WTC11 (cell line): ENCODE results near the gene ARHGAP20. TPM values are rescaled to one million over a fixed set of nuclear protein-coding genes. Genes with fewer than 3 reads are reported as not detected.

ENCODE experiments used
- ATAC-seq: fragments of 200-7000 bp; cut with Tn5 transposase; 2 replicates; pipeline ENCODE4 v1.10.0; 2021; ENCODE audit warnings: mild to moderate bottlenecking, moderate library complexity
- CTCF ChIA-PET: fragments of 300-600 bp; sonication (Branson Sonifier 250); formaldehyde crosslinking; loops from one replicate; lab custom pipeline; 2021; ENCODE audit warnings: antibody characterized with exemption; lab: Charles Lee
- POLR2A ChIA-PET: fragments of 350-600 bp; sonication (Branson Sonifier 250); formaldehyde crosslinking; loops from one replicate; lab custom pipeline; 2021; ENCODE audit warnings: antibody characterized with exemption; lab: Charles Lee
- DNase-seq: peaks from one replicate; pipeline ENCODE4 v3.0.0; 2021; ENCODE audit warnings: low spot score
- H3K27ac Mint-ChIP-seq: 2 replicates; pipeline ENCODE4 v1.8.0; 2021; ENCODE audit warnings: mixed read lengths
- H3K27me3 Mint-ChIP-seq: 2 replicates; pipeline ENCODE4 v1.8.0; 2021; ENCODE audit warnings: low read depth, mild to moderate bottlenecking, moderate library complexity, mixed read lengths
- H3K36me3 Mint-ChIP-seq: 2 replicates; pipeline ENCODE4 v1.8.0; 2021; ENCODE audit warnings: mixed read lengths
- H3K4me1 Mint-ChIP-seq: 2 replicates; pipeline ENCODE4 v1.8.0; 2022; ENCODE audit warnings: mixed read lengths
- H3K4me3 Mint-ChIP-seq: 2 replicates; pipeline ENCODE4 v1.8.0; 2021; ENCODE audit warnings: mild to moderate bottlenecking, moderate library complexity, mixed read lengths
- H3K9me3 Mint-ChIP-seq: 2 replicates; pipeline ENCODE4 v1.8.0; 2021; ENCODE audit warnings: mixed read lengths
- CREB1 ChIP-seq: sonication (generic); formaldehyde crosslinking; IDR thresholded peaks from 2 replicates; pipeline ENCODE4 v1.8.0; 2023; ENCODE audit warnings: mild to moderate bottlenecking, missing genetic modification reagents
- EMX1 ChIP-seq: fragments of 250-450 bp; sonication (Bioruptor Pico); IDR thresholded peaks from 2 replicates; pipeline ENCODE4 v1.8.0; 2021; ENCODE audit warnings: mild to moderate bottlenecking
- FOXP1 ChIP-seq: sonication (generic); formaldehyde crosslinking; IDR thresholded peaks from 2 replicates; pipeline ENCODE4 v1.8.0; 2022; ENCODE audit warnings: missing genetic modification reagents, mild to moderate bottlenecking, moderate library complexity, borderline replicate concordance
- GRHL2 ChIP-seq: fragments of 250-450 bp; sonication (Bioruptor Pico); IDR thresholded peaks from 2 replicates; pipeline ENCODE4 v1.8.0; 2022; ENCODE audit warnings: mild to moderate bottlenecking, moderate library complexity; ENCODE audit not compliant: insufficient replicate concordance, severe bottlenecking
- HMGA2 ChIP-seq: fragments of 250-450 bp; sonication (Bioruptor Pico); IDR thresholded peaks from 2 replicates; pipeline ENCODE4 v1.4.0; 2021; ENCODE audit warnings: mild to moderate bottlenecking, moderate library complexity
- JAZF1 ChIP-seq: fragments of 250-450 bp; sonication (Bioruptor Pico); IDR thresholded peaks from 2 replicates; pipeline ENCODE4 v1.9.0; 2021; ENCODE audit warnings: moderate library complexity, mild to moderate bottlenecking, inconsistent platforms
- JUN ChIP-seq: sonication (generic); formaldehyde crosslinking; IDR thresholded peaks from 2 replicates; pipeline ENCODE4 v1.8.0; 2023; ENCODE audit warnings: mild to moderate bottlenecking, missing genetic modification reagents
- SOX15 ChIP-seq: fragments of 250-450 bp; sonication (Bioruptor Pico); IDR thresholded peaks from 2 replicates; pipeline ENCODE4 v1.9.0; 2021; ENCODE audit warnings: mild to moderate bottlenecking
- ZBTB21 ChIP-seq: sonication (generic); formaldehyde crosslinking; IDR thresholded peaks from 2 replicates; pipeline ENCODE4 v1.8.1; 2023; ENCODE audit warnings: mild to moderate bottlenecking, missing genetic modification reagents, borderline replicate concordance
- ZNF317 ChIP-seq: sonication (generic); formaldehyde crosslinking; IDR thresholded peaks from 2 replicates; pipeline ENCODE4 v1.8.1; 2023; ENCODE audit warnings: low read depth, mild to moderate bottlenecking, moderate library complexity, missing genetic modification reagents, borderline replicate concordance
- ZNF423 ChIP-seq: fragments of 250-450 bp; sonication (Bioruptor Pico); IDR thresholded peaks from 2 replicates; pipeline ENCODE4 v2.1.2; 2022; ENCODE audit warnings: mild to moderate bottlenecking, moderate library complexity
- ZNF671 ChIP-seq: fragments of 250-450 bp; sonication (Bioruptor Pico); IDR thresholded peaks from 2 replicates; pipeline ENCODE4 v1.8.0; 2021; ENCODE audit warnings: mild to moderate bottlenecking
- total RNA-seq: library from RNA; stranded (reverse); gene quantifications from 3 replicates; pipeline ENCODE4 v1.2.3, GENCODE V29; 2021
- TF ChIP-seq, protein P1 (sequence below): sonication (generic); formaldehyde crosslinking; IDR thresholded peaks from 2 replicates; pipeline ENCODE4 v1.8.1; 2023; ENCODE audit warnings: mild to moderate bottlenecking, moderate library complexity, missing genetic modification reagents
- TF ChIP-seq, protein P2 (sequence below): sonication (generic); formaldehyde crosslinking; IDR thresholded peaks from 2 replicates; pipeline ENCODE4 v1.8.0; 2022; ENCODE audit warnings: missing genetic modification reagents
- TF ChIP-seq, protein P3 (sequence below): sonication (generic); formaldehyde crosslinking; IDR thresholded peaks from 2 replicates; pipeline ENCODE4 v1.8.1; 2023; ENCODE audit warnings: mild to moderate bottlenecking, missing genetic modification reagents, borderline replicate concordance
- TF ChIP-seq, protein P4 (sequence below): fragments of 250-450 bp; sonication (Bioruptor Pico); conservative IDR thresholded peaks from 2 replicates; pipeline ENCODE4 v1.9.0; 2021; ENCODE audit warnings: mild to moderate bottlenecking
- TF ChIP-seq, protein P5 (sequence below): sonication (generic); formaldehyde crosslinking; IDR thresholded peaks from 2 replicates; pipeline ENCODE4 v1.8.0; 2022; ENCODE audit warnings: mild to moderate bottlenecking, missing genetic modification reagents

ARHGAP20 gene
- total RNA-seq, 1 experiment from 2014 or later, result 0.15 TPM

DNA sequence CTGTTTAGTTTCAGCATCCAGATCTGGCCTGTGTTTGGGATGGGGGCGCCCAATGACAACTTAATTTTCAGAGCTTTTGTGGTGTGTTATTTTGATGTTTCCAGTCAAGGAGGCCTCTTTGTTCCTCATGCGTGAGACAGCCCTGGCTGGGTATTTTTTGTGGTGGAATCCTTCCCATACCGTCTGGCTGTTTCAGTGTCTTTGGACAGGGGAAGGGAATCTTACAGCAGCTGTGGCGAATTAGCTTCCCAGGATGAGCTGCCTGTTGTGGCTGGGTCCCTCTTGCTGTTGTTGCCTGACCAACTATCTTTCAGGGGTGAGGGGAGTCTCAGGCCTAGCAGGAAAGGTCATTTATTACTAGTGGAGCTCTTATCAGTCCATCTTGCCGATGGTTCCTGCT is 138.8 kb downstream of the ARHGAP20 start:
- ATAC-seq (no peak), DNase-seq (no peak)
- ChIA-PET POLR2A (no interaction called here), CTCF (interaction anchor here (1.1 kb wide), 1 partner anchor 95 kb away, joined by 3 read pairs; no protein-coding TSS in a partner anchor)
- no peaks in the 10 kb centered on the region for H3K9me3 Mint-ChIP-seq
- H3K4me1 Mint-ChIP-seq, result peaks cover 4% of the 10 kb centered on the region
- H3K27ac Mint-ChIP-seq, result no peak overlapping the region
- H3K4me3 Mint-ChIP-seq, result no peak overlapping the region
- no peaks in the 10 kb centered on the region for H3K27me3 Mint-ChIP-seq
- no peaks in the 10 kb centered on the region for H3K36me3 Mint-ChIP-seq
- TF ChIP-seq ZNF671 (CRISPR knock-in tag), result no peak
- TF ChIP-seq ZNF423 (CRISPR knock-in tag), result no peak
- TF ChIP-seq, protein P1, sequence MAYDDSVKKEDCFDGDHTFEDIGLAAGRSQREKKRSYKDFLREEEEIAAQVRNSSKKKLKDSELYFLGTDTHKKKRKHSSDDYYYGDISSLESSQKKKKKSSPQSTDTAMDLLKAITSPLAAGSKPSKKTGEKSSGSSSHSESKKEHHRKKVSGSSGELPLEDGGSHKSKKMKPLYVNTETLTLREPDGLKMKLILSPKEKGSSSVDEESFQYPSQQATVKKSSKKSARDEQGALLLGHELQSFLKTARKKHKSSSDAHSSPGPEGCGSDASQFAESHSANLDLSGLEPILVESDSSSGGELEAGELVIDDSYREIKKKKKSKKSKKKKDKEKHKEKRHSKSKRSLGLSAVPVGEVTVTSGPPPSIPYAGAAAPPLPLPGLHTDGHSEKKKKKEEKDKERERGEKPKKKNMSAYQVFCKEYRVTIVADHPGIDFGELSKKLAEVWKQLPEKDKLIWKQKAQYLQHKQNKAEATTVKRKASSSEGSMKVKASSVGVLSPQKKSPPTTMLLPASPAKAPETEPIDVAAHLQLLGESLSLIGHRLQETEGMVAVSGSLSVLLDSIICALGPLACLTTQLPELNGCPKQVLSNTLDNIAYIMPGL, result no peak
- no peak for TF ChIP-seq EMX1 (CRISPR knock-in tag)

DNA sequence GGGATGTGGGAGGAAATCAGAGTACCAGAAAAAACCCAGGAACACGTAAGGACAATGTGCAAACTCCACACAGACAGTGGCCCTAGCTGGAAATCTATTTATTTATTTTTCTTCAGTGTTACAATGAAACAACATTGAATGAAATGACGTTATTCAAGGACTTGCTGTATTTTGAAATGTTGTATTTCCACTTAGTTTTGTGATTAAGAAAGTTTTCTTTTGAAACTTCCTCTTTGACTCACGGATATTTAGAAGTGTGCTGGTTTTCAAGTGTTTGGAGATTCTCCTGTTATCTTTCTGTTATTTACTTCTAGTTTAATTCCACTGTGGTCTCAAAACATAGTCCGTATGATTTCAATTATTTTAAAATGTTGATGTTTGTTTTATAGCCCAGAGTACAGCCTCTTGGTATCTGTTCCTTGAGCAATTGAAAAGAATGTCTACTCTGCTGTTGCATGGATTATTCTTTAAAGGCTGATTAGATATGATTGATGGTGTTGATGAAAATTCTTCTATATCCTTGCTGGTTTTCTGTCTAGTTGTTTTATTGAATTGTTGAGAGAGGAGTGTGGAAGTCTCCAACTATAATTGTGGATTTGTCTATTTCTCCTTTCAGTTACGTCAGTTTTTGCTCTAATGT is 141.0 kb downstream of the ARHGAP20 start:
- Mint-ChIP-seq H3K27me3 (no peaks in the 10 kb centered on the region), H3K27ac (no peak overlapping the region), H3K9me3 (no peaks in the 10 kb centered on the region), H3K4me3 (no peak overlapping the region)
- TF ChIP-seq JAZF1, result no peak
- TF ChIP-seq EMX1 (CRISPR knock-in tag), result no peak
- TF ChIP-seq, protein P2, sequence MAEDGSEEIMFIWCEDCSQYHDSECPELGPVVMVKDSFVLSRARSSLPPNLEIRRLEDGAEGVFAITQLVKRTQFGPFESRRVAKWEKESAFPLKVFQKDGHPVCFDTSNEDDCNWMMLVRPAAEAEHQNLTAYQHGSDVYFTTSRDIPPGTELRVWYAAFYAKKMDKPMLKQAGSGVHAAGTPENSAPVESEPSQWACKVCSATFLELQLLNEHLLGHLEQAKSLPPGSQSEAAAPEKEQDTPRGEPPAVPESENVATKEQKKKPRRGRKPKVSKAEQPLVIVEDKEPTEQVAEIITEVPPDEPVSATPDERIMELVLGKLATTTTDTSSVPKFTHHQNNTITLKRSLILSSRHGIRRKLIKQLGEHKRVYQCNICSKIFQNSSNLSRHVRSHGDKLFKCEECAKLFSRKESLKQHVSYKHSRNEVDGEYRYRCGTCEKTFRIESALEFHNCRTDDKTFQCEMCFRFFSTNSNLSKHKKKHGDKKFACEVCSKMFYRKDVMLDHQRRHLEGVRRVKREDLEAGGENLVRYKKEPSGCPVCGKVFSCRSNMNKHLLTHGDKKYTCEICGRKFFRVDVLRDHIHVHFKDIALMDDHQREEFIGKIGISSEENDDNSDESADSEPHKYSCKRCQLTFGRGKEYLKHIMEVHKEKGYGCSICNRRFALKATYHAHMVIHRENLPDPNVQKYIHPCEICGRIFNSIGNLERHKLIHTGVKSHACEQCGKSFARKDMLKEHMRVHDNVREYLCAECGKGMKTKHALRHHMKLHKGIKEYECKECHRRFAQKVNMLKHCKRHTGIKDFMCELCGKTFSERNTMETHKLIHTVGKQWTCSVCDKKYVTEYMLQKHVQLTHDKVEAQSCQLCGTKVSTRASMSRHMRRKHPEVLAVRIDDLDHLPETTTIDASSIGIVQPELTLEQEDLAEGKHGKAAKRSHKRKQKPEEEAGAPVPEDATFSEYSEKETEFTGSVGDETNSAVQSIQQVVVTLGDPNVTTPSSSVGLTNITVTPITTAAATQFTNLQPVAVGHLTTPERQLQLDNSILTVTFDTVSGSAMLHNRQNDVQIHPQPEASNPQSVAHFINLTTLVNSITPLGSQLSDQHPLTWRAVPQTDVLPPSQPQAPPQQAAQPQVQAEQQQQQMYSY (CRISPR knock-in tag), result no peak
- no peak for TF ChIP-seq ZNF317 (CRISPR knock-in tag)
- no peak for TF ChIP-seq HMGA2 (CRISPR knock-in tag)
- no peak for TF ChIP-seq JUN (CRISPR knock-in tag)
- no peak for TF ChIP-seq FOXP1 (CRISPR knock-in tag)
- TF ChIP-seq, protein P3, sequence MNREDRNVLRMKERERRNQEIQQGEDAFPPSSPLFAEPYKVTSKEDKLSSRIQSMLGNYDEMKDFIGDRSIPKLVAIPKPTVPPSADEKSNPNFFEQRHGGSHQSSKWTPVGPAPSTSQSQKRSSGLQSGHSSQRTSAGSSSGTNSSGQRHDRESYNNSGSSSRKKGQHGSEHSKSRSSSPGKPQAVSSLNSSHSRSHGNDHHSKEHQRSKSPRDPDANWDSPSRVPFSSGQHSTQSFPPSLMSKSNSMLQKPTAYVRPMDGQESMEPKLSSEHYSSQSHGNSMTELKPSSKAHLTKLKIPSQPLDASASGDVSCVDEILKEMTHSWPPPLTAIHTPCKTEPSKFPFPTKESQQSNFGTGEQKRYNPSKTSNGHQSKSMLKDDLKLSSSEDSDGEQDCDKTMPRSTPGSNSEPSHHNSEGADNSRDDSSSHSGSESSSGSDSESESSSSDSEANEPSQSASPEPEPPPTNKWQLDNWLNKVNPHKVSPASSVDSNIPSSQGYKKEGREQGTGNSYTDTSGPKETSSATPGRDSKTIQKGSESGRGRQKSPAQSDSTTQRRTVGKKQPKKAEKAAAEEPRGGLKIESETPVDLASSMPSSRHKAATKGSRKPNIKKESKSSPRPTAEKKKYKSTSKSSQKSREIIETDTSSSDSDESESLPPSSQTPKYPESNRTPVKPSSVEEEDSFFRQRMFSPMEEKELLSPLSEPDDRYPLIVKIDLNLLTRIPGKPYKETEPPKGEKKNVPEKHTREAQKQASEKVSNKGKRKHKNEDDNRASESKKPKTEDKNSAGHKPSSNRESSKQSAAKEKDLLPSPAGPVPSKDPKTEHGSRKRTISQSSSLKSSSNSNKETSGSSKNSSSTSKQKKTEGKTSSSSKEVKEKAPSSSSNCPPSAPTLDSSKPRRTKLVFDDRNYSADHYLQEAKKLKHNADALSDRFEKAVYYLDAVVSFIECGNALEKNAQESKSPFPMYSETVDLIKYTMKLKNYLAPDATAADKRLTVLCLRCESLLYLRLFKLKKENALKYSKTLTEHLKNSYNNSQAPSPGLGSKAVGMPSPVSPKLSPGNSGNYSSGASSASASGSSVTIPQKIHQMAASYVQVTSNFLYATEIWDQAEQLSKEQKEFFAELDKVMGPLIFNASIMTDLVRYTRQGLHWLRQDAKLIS, result no peak
- no peak for TF ChIP-seq ZBTB21 (CRISPR knock-in tag)
- no peak for TF ChIP-seq GRHL2 (CRISPR knock-in tag)
- TF ChIP-seq, protein P4, sequence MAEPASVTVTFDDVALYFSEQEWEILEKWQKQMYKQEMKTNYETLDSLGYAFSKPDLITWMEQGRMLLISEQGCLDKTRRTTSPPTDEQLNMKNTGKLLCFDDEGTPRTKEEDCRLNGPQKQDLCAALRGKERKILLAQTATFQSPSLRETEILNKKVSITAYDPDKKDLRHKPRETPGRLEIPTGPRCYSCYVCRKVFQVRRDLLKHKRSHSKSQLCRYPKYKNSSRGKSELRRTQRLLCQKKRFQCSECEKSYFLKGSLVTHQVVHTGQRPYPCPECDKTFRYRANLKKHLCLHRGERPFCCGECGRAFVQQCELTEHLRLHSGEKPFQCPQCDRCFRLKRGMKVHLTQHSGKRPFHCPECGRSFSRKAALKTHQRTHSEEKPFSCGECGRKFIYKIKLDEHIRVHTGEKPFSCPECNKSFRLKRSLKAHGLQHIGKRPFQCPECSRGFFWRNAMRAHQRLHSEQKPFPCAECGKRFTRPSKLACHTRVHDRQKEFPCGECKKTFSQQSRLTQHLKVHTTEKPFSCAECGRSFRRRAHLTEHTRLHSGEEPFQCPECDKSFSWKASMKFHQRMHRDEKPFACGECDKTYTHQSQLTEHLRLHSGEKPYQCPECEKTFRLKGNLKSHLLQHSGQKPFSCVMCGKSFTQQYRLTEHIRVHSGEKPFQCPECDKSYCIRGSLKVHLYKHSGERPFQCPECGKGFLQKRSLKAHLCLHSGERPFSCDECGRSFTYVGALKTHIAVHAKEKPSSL (CRISPR knock-in tag), result no peak
- TF ChIP-seq CREB1 (CRISPR knock-in tag), result no peak
- TF ChIP-seq SOX15 (CRISPR knock-in tag), result no peak
- TF ChIP-seq, protein P5, sequence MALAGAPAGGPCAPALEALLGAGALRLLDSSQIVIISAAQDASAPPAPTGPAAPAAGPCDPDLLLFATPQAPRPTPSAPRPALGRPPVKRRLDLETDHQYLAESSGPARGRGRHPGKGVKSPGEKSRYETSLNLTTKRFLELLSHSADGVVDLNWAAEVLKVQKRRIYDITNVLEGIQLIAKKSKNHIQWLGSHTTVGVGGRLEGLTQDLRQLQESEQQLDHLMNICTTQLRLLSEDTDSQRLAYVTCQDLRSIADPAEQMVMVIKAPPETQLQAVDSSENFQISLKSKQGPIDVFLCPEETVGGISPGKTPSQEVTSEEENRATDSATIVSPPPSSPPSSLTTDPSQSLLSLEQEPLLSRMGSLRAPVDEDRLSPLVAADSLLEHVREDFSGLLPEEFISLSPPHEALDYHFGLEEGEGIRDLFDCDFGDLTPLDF (CRISPR knock-in tag), result no peak
- TF ChIP-seq, all 79 proteins: peak for 0
- ChIA-PET POLR2A (no interaction called here), CTCF (no interaction called here)
- ATAC-seq (no peak), DNase-seq (no peak)
- H3K4me1 Mint-ChIP-seq, result peaks cover 4% of the 10 kb centered on the region
- no peaks in the 10 kb centered on the region for H3K36me3 Mint-ChIP-seq
